ENCODE measurements around the gene EPHB1.
A peak's percentile ranks its signal among the peaks of the same experiment; 100 is the strongest.

The EPHB1 gene

GRCh38 chr3:134751831-134752230 lies 43.2 kb upstream of the EPHB1 start:
- H3K27me3 ChIP-seq (ENCODE audit: control insufficient read depth in 1 of 2, insufficient read depth in 1 of 2, low read length in 2 of 2) = peaks cover 16 to 22% of the 10 kb centered on the region in 2 experiments

DNA sequence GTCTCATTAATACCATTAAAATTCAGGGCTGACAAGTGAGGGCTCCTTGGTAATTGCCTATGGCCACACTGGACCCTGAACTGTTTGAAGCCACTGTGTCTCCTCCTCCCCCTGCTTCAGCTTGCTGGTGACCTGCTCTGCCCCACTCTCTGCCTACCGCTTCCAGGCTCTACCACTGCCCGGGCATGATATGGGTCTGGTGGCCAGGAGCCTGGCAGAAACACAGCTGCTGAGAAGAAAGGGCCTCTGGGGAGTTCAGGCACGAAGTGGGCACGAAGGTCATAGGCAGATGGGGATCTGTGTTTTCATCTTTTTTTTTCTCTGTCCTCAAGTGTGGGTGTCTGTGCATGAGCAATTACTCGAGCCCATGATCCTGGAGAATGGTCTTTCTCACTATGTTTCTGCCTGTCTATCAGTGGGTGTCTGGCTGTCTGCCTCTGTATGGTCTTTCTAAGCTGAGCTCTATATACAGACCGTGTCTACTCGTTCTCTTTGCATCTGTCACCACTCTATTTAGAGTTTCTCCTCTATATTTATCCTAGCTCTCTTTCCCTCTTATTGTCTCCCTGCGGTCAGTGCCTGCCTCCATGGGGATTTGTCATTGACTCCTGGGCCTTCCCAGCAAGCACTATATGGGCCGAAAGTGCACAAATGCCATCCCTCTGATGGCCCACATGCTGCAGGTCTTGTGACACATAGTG lies 42.1 kb upstream of the EPHB1 start:
- no peak overlapping the region for H4K8ac ChIP-seq (ENCODE audit: low read length)
- no peak overlapping the region for H2BK12ac ChIP-seq (ENCODE audit: low read length in 2 of 2)
- no peak overlapping the region for H2AK5ac ChIP-seq (ENCODE audit: low read length, severe bottlenecking)
- H3K4me3 ChIP-seq (ENCODE audit: insufficient read depth in 1 of 2, low read depth in 1 of 2, low read length in 2 of 2) = no peak overlapping the region
- no peak overlapping the region for H3K4me2 ChIP-seq (ENCODE audit: low read length, poor library complexity, severe bottlenecking)
- H2BK120ac ChIP-seq (ENCODE audit: low read depth, low read length) = no peak overlapping the region
- no peaks in the 10 kb centered on the region for H3K36me3 ChIP-seq (ENCODE audit: control insufficient read depth in 1 of 2, insufficient read depth in 2 of 2, low read depth in 1 of 2, low read length in 2 of 2)
- no peak overlapping the region for H4K91ac ChIP-seq (ENCODE audit: low read length)
- no peak overlapping the region for H3K4ac ChIP-seq (ENCODE audit: low read depth in 1 of 2, low read length in 2 of 2)
- WGBS = 71% methylated on average over 9 of the region's 9 CpGs
- H3K14ac ChIP-seq (ENCODE audit: low read length in 2 of 2) = no peak overlapping the region
- no peak overlapping the region for H2BK15ac ChIP-seq (ENCODE audit: low read depth, poor library complexity, severe bottlenecking)
- H3K79me1 ChIP-seq (replicated peaks; ENCODE audit: low read length, poor library complexity, severe bottlenecking) = no peaks in the 10 kb centered on the region
- no peak overlapping the region for H2BK5ac ChIP-seq (ENCODE audit: low read depth, low read length, poor library complexity, severe bottlenecking)
- peaks cover 25 to 27% of the 10 kb centered on the region in 2 experiments for H3K27me3 ChIP-seq (ENCODE audit: control insufficient read depth in 1 of 2, insufficient read depth in 1 of 2, low read length in 2 of 2)
- DNase-seq = no peak
- H3K23ac ChIP-seq (ENCODE audit: low read length in 2 of 2) = no peak overlapping the region
- H2AFZ ChIP-seq (ENCODE audit: low read depth, low read length) = no peak overlapping the region
- no peak overlapping the region for H3K18ac ChIP-seq (ENCODE audit: low read depth in 1 of 2, low read length in 2 of 2)
- H3K27ac ChIP-seq (ENCODE audit: low read length, poor library complexity, severe bottlenecking) = no peak overlapping the region
- H3K9me3 ChIP-seq (ENCODE audit: control insufficient read depth, low read length) = peaks cover 3% of the 10 kb centered on the region
- no peaks in the 10 kb centered on the region for H3K4me1 ChIP-seq (ENCODE audit: control insufficient read depth, insufficient read depth, low read depth, low read length)
- H3K9ac ChIP-seq (ENCODE audit: low read length) = no peak overlapping the region

More at GRCh38 chr3:134751831-134752230, 43.2 kb upstream of the EPHB1 start:
- Histone ChIP-seq H2AFZ (ENCODE audit: low read depth, low read length) (no peak overlapping the region), H3K36me3 (ENCODE audit: control insufficient read depth in 1 of 2, insufficient read depth in 2 of 2, low read depth in 1 of 2, low read length in 2 of 2) (no peaks in the 10 kb centered on the region), H3K14ac (ENCODE audit: low read length in 2 of 2) (no peak overlapping the region), H3K4me1 (ENCODE audit: control insufficient read depth, insufficient read depth, low read depth, low read length) (no peaks in the 10 kb centered on the region), H3K18ac (ENCODE audit: low read depth in 1 of 2, low read length in 2 of 2) (no peak overlapping the region), H2BK5ac (ENCODE audit: low read depth, low read length, poor library complexity, severe bottlenecking) (no peak overlapping the region), H2BK12ac (ENCODE audit: low read length in 2 of 2) (no peak overlapping the region), H4K8ac (ENCODE audit: low read length) (no peak overlapping the region), H3K4me2 (ENCODE audit: low read length, poor library complexity, severe bottlenecking) (no peak overlapping the region), H4K91ac (ENCODE audit: low read length) (no peak overlapping the region), H3K4me3 (ENCODE audit: insufficient read depth in 1 of 2, low read depth in 1 of 2, low read length in 2 of 2) (no peak overlapping the region), H3K9ac (ENCODE audit: low read length) (no peak overlapping the region), H3K79me1 (replicated peaks; ENCODE audit: low read length, poor library complexity, severe bottlenecking) (no peaks in the 10 kb centered on the region), H3K27ac (ENCODE audit: low read length, poor library complexity, severe bottlenecking) (no peak overlapping the region), H2BK15ac (ENCODE audit: low read depth, poor library complexity, severe bottlenecking) (no peak overlapping the region), H2BK120ac (ENCODE audit: low read depth, low read length) (no peak overlapping the region), H3K4ac (ENCODE audit: low read depth in 1 of 2, low read length in 2 of 2) (no peak overlapping the region), H3K23ac (ENCODE audit: low read length in 2 of 2) (no peak overlapping the region), H2AK5ac (ENCODE audit: low read length, severe bottlenecking) (no peak overlapping the region), H3K9me3 (ENCODE audit: control insufficient read depth, low read length) (peaks cover 3% of the 10 kb centered on the region)
- WGBS = 83% methylated on average over 2 of the region's 2 CpGs
- DNase-seq = no peak

DNA sequence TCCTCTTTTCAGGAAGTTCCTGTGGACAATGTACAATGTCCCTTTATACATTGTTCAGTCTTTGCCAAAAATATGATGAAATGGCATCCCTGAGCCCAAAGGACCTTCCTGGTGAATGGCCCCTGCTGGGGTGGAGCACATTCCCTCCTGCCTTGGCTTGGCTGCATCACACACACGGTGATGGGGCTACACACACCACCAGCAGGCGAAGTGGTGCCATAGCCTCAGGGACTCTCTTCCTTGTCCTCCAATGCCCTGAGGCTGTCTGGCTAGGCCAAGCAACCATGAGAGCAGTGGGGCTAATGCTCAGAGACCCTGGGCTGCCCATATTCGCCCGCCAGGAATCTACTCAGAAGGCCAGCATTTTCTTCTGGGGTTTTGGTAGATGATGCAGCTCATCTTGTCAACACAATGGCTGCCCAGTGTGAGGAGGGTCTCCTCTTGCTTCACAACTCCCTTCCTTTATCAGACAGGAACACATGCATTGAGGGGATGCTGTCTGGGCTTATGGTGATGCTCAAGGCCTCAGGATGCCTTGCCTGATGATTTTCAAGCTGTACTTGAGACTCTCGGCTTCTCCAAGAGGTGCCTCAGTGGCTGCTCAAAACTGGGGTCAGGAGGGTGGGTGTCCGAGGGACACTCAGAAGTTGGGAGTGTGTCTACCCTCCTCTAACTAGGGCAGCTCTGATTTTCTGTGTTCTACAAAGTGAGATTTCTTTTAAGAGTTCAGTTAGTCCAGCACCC lies 40.9 kb upstream of the EPHB1 start:
- H3K79me1 ChIP-seq (replicated peaks; ENCODE audit: low read length, poor library complexity, severe bottlenecking) = no peaks in the 10 kb centered on the region
- no peak overlapping the region for H2BK12ac ChIP-seq (ENCODE audit: low read length in 2 of 2)
- no peak overlapping the region for H2BK120ac ChIP-seq (ENCODE audit: low read depth, low read length)
- H3K23ac ChIP-seq (ENCODE audit: low read length in 2 of 2) = no peak overlapping the region
- H3K36me3 ChIP-seq (ENCODE audit: control insufficient read depth in 1 of 2, insufficient read depth in 2 of 2, low read depth in 1 of 2, low read length in 2 of 2) = no peaks in the 10 kb centered on the region
- no peak overlapping the region for H3K4me2 ChIP-seq (ENCODE audit: low read length, poor library complexity, severe bottlenecking)
- H4K91ac ChIP-seq (ENCODE audit: low read length) = no peak overlapping the region
- H3K14ac ChIP-seq (ENCODE audit: low read length in 2 of 2) = no peak overlapping the region
- no peak overlapping the region for H3K4ac ChIP-seq (ENCODE audit: low read depth in 1 of 2, low read length in 2 of 2)
- H3K4me1 ChIP-seq (ENCODE audit: control insufficient read depth, insufficient read depth, low read depth, low read length) = no peaks in the 10 kb centered on the region
- H2AFZ ChIP-seq (ENCODE audit: low read depth, low read length) = no peak overlapping the region
- H3K27ac ChIP-seq (ENCODE audit: low read length, poor library complexity, severe bottlenecking) = no peak overlapping the region
- H2BK5ac ChIP-seq (ENCODE audit: low read depth, low read length, poor library complexity, severe bottlenecking) = no peak overlapping the region
- no peak overlapping the region for H2AK5ac ChIP-seq (ENCODE audit: low read length, severe bottlenecking)
- peaks cover 31 to 34% of the 10 kb centered on the region in 2 experiments for H3K27me3 ChIP-seq (ENCODE audit: control insufficient read depth in 1 of 2, insufficient read depth in 1 of 2, low read length in 2 of 2)
- no peak for DNase-seq
- no peak overlapping the region for H2BK15ac ChIP-seq (ENCODE audit: low read depth, poor library complexity, severe bottlenecking)
- H3K9ac ChIP-seq (ENCODE audit: low read length) = no peak overlapping the region
- no peak overlapping the region for H3K18ac ChIP-seq (ENCODE audit: low read depth in 1 of 2, low read length in 2 of 2)
- peaks cover 3% of the 10 kb centered on the region for H3K9me3 ChIP-seq (ENCODE audit: control insufficient read depth, low read length)
- no peak overlapping the region for H3K4me3 ChIP-seq (ENCODE audit: insufficient read depth in 1 of 2, low read depth in 1 of 2, low read length in 2 of 2)
- WGBS = 40% methylated on average over 6 of the region's 6 CpGs
- no peak overlapping the region for H4K8ac ChIP-seq (ENCODE audit: low read length)

DNA sequence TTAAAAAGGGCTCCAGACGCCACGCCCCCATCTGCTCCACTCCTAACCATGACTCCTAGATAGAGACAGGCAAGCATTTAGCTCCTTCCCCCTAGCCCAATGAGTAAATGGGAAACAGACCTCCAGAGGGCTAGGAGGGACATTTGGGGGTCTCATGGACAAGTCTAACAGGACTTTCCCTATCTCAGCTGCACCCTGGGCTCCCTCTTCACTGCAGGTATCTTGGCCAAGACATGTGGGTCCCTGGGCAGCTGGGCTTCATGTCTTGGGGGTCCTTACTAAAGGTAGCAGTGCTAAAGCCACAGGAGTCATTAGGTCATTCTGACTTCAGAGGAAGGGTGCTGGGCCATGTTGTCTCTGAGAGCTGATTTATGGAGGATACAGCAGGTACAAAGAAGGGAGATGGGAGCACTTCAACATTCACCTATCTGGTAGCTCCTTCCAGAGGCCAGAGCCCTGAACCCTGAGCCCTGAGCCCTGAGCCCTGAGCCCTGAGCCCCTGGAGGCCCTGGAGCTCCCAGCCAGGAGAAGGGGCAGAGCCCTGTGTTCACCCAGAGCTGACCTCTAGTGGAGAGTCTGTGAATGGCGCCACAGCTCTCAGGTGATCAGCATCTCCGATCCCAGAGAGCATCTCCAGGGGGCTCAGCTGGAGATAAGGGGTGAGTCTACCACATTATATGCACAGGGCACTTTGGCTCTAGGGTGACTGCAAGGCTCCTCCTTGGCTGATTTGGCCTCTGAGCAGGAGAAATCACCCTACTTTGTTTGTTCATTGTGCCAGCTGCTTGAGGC lies 40.1 kb upstream of the EPHB1 start:
- Histone ChIP-seq H2BK15ac (ENCODE audit: low read depth, poor library complexity, severe bottlenecking) (no peak overlapping the region), H3K23ac (ENCODE audit: low read length in 2 of 2) (no peak overlapping the region), H3K36me3 (ENCODE audit: control insufficient read depth in 1 of 2, insufficient read depth in 2 of 2, low read depth in 1 of 2, low read length in 2 of 2) (no peaks in the 10 kb centered on the region), H3K79me1 (replicated peaks; ENCODE audit: low read length, poor library complexity, severe bottlenecking) (no peaks in the 10 kb centered on the region), H2BK12ac (ENCODE audit: low read length in 2 of 2) (no peak overlapping the region), H3K9ac (ENCODE audit: low read length) (no peak overlapping the region), H3K27me3 (ENCODE audit: control insufficient read depth in 1 of 2, insufficient read depth in 1 of 2, low read length in 2 of 2) (peaks cover 28 to 34% of the 10 kb centered on the region in 2 experiments), H2BK5ac (ENCODE audit: low read depth, low read length, poor library complexity, severe bottlenecking) (no peak overlapping the region), H2AK5ac (ENCODE audit: low read length, severe bottlenecking) (no peak overlapping the region), H4K91ac (ENCODE audit: low read length) (no peak overlapping the region), H3K4me2 (ENCODE audit: low read length, poor library complexity, severe bottlenecking) (no peak overlapping the region), H3K4me1 (ENCODE audit: control insufficient read depth, insufficient read depth, low read depth, low read length) (no peaks in the 10 kb centered on the region), H3K9me3 (ENCODE audit: control insufficient read depth, low read length) (peaks cover 3% of the 10 kb centered on the region), H4K8ac (ENCODE audit: low read length) (no peak overlapping the region), H3K14ac (ENCODE audit: low read length in 2 of 2) (no peak overlapping the region), H2AFZ (ENCODE audit: low read depth, low read length) (no peak overlapping the region), H3K27ac (ENCODE audit: low read length, poor library complexity, severe bottlenecking) (no peak overlapping the region), H3K18ac (ENCODE audit: low read depth in 1 of 2, low read length in 2 of 2) (no peak overlapping the region), H3K4ac (ENCODE audit: low read depth in 1 of 2, low read length in 2 of 2) (no peak overlapping the region), H2BK120ac (ENCODE audit: low read depth, low read length) (no peak overlapping the region), H3K4me3 (ENCODE audit: insufficient read depth in 1 of 2, low read depth in 1 of 2, low read length in 2 of 2) (no peak overlapping the region)
- WGBS = 45% methylated on average over 4 of the region's 4 CpGs
- peak; percentile 21 for DNase-seq
